ENCODE results near the gene ART4.

DNA sequence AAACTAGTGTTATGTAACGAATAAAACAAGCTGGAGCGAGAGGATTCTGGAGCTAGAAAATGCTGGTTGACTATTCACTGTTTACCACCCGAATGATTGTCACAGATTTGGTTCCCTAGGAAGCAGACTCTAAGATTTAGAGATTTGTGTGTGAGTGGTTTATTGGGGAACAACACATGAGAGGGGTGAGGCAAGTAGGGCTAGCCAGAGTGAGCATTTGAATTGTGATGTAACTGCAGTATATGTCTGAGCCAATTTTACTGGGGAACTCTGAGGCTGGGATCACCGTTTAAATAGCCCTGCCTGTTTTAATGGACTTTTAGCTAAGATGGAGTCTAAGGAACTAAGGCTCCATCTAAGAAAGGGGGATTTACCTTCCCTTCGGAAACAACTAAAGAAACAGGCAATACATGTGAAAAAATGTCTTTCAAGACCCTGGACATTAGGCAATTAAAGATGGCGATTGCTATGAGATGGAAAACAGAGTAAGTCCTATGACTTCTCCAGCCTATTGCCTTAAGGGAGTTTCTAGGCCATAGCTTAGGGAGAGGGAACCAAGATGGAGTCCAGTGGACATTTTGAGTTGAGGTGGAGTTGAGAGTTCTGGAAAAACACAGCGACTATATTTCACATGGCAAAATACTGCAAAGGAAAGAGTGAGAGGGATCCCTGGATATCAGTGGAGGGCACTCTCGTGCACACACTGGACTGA is 36.1 kb upstream of the ART4 start:
- TF ChIP-seq, protein P1, sequence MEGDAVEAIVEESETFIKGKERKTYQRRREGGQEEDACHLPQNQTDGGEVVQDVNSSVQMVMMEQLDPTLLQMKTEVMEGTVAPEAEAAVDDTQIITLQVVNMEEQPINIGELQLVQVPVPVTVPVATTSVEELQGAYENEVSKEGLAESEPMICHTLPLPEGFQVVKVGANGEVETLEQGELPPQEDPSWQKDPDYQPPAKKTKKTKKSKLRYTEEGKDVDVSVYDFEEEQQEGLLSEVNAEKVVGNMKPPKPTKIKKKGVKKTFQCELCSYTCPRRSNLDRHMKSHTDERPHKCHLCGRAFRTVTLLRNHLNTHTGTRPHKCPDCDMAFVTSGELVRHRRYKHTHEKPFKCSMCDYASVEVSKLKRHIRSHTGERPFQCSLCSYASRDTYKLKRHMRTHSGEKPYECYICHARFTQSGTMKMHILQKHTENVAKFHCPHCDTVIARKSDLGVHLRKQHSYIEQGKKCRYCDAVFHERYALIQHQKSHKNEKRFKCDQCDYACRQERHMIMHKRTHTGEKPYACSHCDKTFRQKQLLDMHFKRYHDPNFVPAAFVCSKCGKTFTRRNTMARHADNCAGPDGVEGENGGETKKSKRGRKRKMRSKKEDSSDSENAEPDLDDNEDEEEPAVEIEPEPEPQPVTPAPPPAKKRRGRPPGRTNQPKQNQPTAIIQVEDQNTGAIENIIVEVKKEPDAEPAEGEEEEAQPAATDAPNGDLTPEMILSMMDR (IDR thresholded peaks at IDR 0.05 in 2 of 3, conservative IDR thresholded peaks at IDR 0.05 in 1 of 3; ENCODE audit: borderline replicate concordance in 1 of 3, insufficient read depth in 1 of 3, low read depth in 2 of 3, low read length in 2 of 3): no peak
- no peak for TF ChIP-seq EZH2 (IDR thresholded peaks at IDR 0.05)
- TF ChIP-seq SIN3A (IDR thresholded peaks at IDR 0.05; ENCODE audit: low read depth): no peak
- TF ChIP-seq SP1 (IDR thresholded peaks at IDR 0.05; ENCODE audit: low read depth): no peak
- no peak for TF ChIP-seq POLR2AphosphoS5 (IDR thresholded peaks at IDR 0.05; ENCODE audit: low read depth, low read length)
